Ovary (tissue), 9 donors: Measurements from ENCODE around the gene PPFIBP2. TPM values are rescaled to one million over a fixed set of nuclear protein-coding genes. Genes with fewer than 3 reads are reported as not detected.

Source experiments
- DNase-seq, 5 donors: peaks; one replicate each; pipeline ENCODE4 v3.0.0-alpha.2; 2019 to 2020
- H3K27ac ChIP-seq, 2 donors: fragments of 200-600 bp; one replicate each; pipeline versions ENCODE4 v1.5.1 to v1.8.0; 2019 to 2022
- H3K27me3 ChIP-seq: fragments of 200-600 bp; one replicate; pipeline ENCODE4 v1.8.0; 2022
- H3K36me3 ChIP-seq: fragments of 200-600 bp; sonication (generic); one replicate; pipeline ENCODE4 v1.5.1; 2019
- H3K4me1 ChIP-seq: one replicate; pipeline ENCODE4 v1.8.1; 2013; ENCODE audit warnings: mild to moderate bottlenecking, moderate library complexity; ENCODE audit not compliant: insufficient read depth
- H3K4me3 ChIP-seq: fragments of 200-600 bp; sonication (generic); one replicate; pipeline ENCODE4 v1.5.1; 2017
- H3K9me3 ChIP-seq, 2 donors: fragments of 200-600 bp in 1 of 2; sonication (generic) in 1 of 2; one replicate each; pipeline versions ENCODE4 v1.5.1 to v1.8.1; 2013 to 2019; ENCODE audit warnings: mild to moderate bottlenecking in 1 of 2, moderate library complexity in 1 of 2
- CTCF ChIP-seq, 3 donors: fragments of 450-650 bp in 2 of 3; fragments of 200-600 bp in 1 of 3; IDR thresholded peaks; one replicate each; pipeline versions ENCODE4 v1.5.1 to v1.8.0; 2016 to 2022; ENCODE audit warnings: antibody characterized with exemption in 3 of 3, mild to moderate bottlenecking in 1 of 3
- EP300 ChIP-seq: sonication (generic); formaldehyde crosslinking; IDR thresholded peaks from one replicate; pipeline ENCODE4 v1.6.1; 2017; ENCODE audit warnings: antibody characterized with exemption
- POLR2A ChIP-seq: fragments of 450-650 bp; IDR thresholded peaks from one replicate; pipeline ENCODE4 v1.6.1; 2017; ENCODE audit warnings: antibody characterized with exemption, mild to moderate bottlenecking, moderate library complexity
- WGBS, 3 donors: extraction: QIAGEN DNeasy Blood & Tissue Kit in 1 of 3; methylation state at CpG; one replicate each; pipeline versions ENCODE4 v1.1.5 to v1.1.7; 2013 to 2017; 5-methylcytosine and 5-hydroxymethylcytosine counted together
- intact Hi-C, 4 donors: fragments of 100-400 bp; cut with DNase I; formaldehyde crosslinking; loops; one replicate each; pipeline versions ENCODE4 v1.11.0 to v1.15.1; 2022 to 2023
- polyA plus RNA-seq, 2 donors: library from polyadenylated mRNA; stranded (reverse); fragments of 200-250 nt in 1 of 2; fragments of 350-450 nt in 1 of 2; fragmentation: Illumina TruSeq in 1 of 2; extraction: RNeasy Lipid Tissue Mini Kit (QIAGEN cat#74804) in 1 of 2; gene quantifications; one replicate each; pipeline ENCODE4 v1.2.3, GENCODE V29; 2013 to 2014
- total RNA-seq, 7 donors: library from RNA; depleted of rRNA in 2 of 7; stranded (reverse); fragments of >200 nt in 2 of 7; fragmentation: NEBNext Ultra II Directional in 3 of 7; extraction: Animal tissue kit (Norgen Biotek cat#: 25700) in 3 of 7; gene quantifications; one replicate each; pipeline versions ENCODE4 v1.1.0 to v1.2.4, GENCODE V29; 2016 to 2023
- donor health status: DM: no; HTN: no; CAD: no; lungs with moderate emphysema.
- donor health status: DM: no; HTN: no; CAD: no.
- donor health status: Bipolar disorder and iron deficiency.
- donor health status: DM: yes; HTN: yes; CAD: no.
- donor health status: DM: no; HTN: no; CAD: no.
- donor health status: DM: yes; HTN: yes; CAD: no.

PPFIBP2 gene
- total and polyA plus RNA-seq, 9 donors = 9.6 to 36.2 (median 20.7) TPM

- peak overlapping the region; percentile 29 for H3K4me3 ChIP-seq
- 1 to 4% (median 3%) methylated on average over 16 of the region's 16 CpGs for WGBS, 3 donors
- H3K36me3 ChIP-seq = no peaks in the 10 kb centered on the region
- no peaks in the 10 kb centered on the region for H3K9me3 ChIP-seq
- no peak for TF ChIP-seq CTCF (IDR thresholded peaks at IDR 0.05)
- no peak for TF ChIP-seq EP300
- TF ChIP-seq POLR2A = no peak
- H3K27ac ChIP-seq = peak overlapping the region; percentile 86 to 88
- H3K4me1 ChIP-seq = peaks cover 34% of the 10 kb centered on the region
- no peaks in the 10 kb centered on the region for H3K27me3 ChIP-seq
- intact Hi-C loops = loop anchor here in 2 of 4 donors (5.0 to 10.0 kb wide), 2 partner anchors 90 to 107 kb away; no protein-coding TSS in a partner anchor
- peak; percentile 60 to 72 (median 61) for DNase-seq
Measured at GRCh38 chr11:7577291-7578190, 63.7 kb downstream of the PPFIBP2 start.

- TF ChIP-seq POLR2A = no peak
- TF ChIP-seq CTCF (IDR thresholded peaks at IDR 0.05) = no peak
- no peak for TF ChIP-seq EP300
- intact Hi-C loops = loop anchor here in 2 of 4 donors (5.0 to 10.0 kb wide), 2 partner anchors 89 to 106 kb away; no protein-coding TSS in a partner anchor
- Histone ChIP-seq H3K36me3 (no peaks in the 10 kb centered on the region), H3K4me3 (peak overlapping the region; percentile 29), H3K9me3 (no peaks in the 10 kb centered on the region), H3K27ac (peak overlapping the region; percentile 86 to 88), H3K27me3 (no peaks in the 10 kb centered on the region), H3K4me1 (peaks cover 35% of the 10 kb centered on the region)
- WGBS, 3 donors = 26 to 39% (median 32%) methylated on average over 9 of the region's 9 CpGs
- no peak for DNase-seq
Measured at GRCh38 chr11:7578276-7578955, 64.6 kb downstream of the PPFIBP2 start.

- H3K4me3 ChIP-seq = no peak overlapping the region
- WGBS, 3 donors = 13 to 26% (median 15%) methylated on average over 1 of the region's 1 CpG
Measured at GRCh38 chr11:7579361-7579791, 65.6 kb downstream of the PPFIBP2 start.

More at GRCh38 chr11:7579361-7579791, 65.6 kb downstream of the PPFIBP2 start:
- H3K9me3 ChIP-seq = no peaks in the 10 kb centered on the region
- peak in 3 of 5 donors; percentile 28 to 66 (median 35) for DNase-seq
- no peak for TF ChIP-seq CTCF (IDR thresholded peaks at IDR 0.05)
- TF ChIP-seq EP300 = no peak
- H3K4me1 ChIP-seq = peaks cover 35% of the 10 kb centered on the region
- intact Hi-C loops = loop anchor here in 2 of 4 donors (5.0 to 10.0 kb wide), 2 partner anchors 88 to 105 kb away; no protein-coding TSS in a partner anchor
- peak overlapping the region in 1 of 2 donors; percentile 86 for H3K27ac ChIP-seq
- H3K36me3 ChIP-seq = no peaks in the 10 kb centered on the region
- no peaks in the 10 kb centered on the region for H3K27me3 ChIP-seq
